Lung (tissue), 12 donors: Measurements from ENCODE around the gene PWWP2B. TPM values are rescaled to one million over a fixed set of nuclear protein-coding genes. Genes with fewer than 3 reads are reported as not detected.
A peak's percentile ranks its signal among the peaks of the same experiment; 100 is the strongest.

ENCODE experiments used
- ATAC-seq: fragments of 200-7000 bp; cut with Tn5 transposase; one replicate; pipeline ENCODE4 v1.9.1; 2020; ENCODE audit warnings: moderate number of reproducible peaks; ENCODE audit not compliant: insufficient read depth, low FRiP score
- DNase-seq, 3 donors: peaks; one replicate each; pipeline ENCODE4 v3.0.0-alpha.2; 2013 to 2017
- H3K27ac ChIP-seq, 2 donors: one replicate each; pipeline ENCODE4 v1.5.1; 2013; ENCODE audit warnings: mild to moderate bottlenecking in 2 of 2, moderate library complexity in 2 of 2, control low read depth in 1 of 2, inconsistent platforms in 1 of 2, low read depth in 1 of 2, low read length in 1 of 2
- H3K27me3 ChIP-seq, 3 donors: one replicate each; pipeline ENCODE4 v1.5.1; 2013; ENCODE audit warnings: low read length in 2 of 3; ENCODE audit not compliant: control insufficient read depth in 3 of 3, insufficient read depth in 3 of 3
- H3K36me3 ChIP-seq, 4 donors: one replicate each; pipeline ENCODE4 v1.5.1; 2013; ENCODE audit warnings: low read length in 4 of 4, mild to moderate bottlenecking in 1 of 4, moderate library complexity in 1 of 4; ENCODE audit not compliant: control insufficient read depth in 4 of 4, insufficient read depth in 4 of 4
- H3K4me1 ChIP-seq, 5 donors: one replicate each; pipeline ENCODE4 v1.5.1; 2013; ENCODE audit warnings: low read length in 5 of 5, mild to moderate bottlenecking in 2 of 5, moderate library complexity in 1 of 5; ENCODE audit not compliant: control insufficient read depth in 5 of 5, insufficient read depth in 5 of 5
- H3K4me3 ChIP-seq: one replicate; pipeline ENCODE4 v1.5.1; 2013; ENCODE audit warnings: mild to moderate bottlenecking, control low read depth, moderate library complexity
- H3K9ac ChIP-seq, 2 donors: one replicate each; pipeline ENCODE4 v1.5.1; 2013; ENCODE audit warnings: low read length in 2 of 2, control low read depth in 1 of 2; ENCODE audit not compliant: insufficient read depth in 1 of 2
- H3K9me3 ChIP-seq, 4 donors: one replicate each; pipeline ENCODE4 v1.5.1; 2013; ENCODE audit warnings: low read length in 3 of 4, mild to moderate bottlenecking in 1 of 4, moderate library complexity in 1 of 4; ENCODE audit not compliant: control insufficient read depth in 4 of 4, insufficient read depth in 3 of 4
- WGBS, 2 donors: extraction: QIAGEN DNeasy Blood & Tissue Kit; methylation state at CpG; one replicate each; pipeline ENCODE4 v1.1.7; 2013; 5-methylcytosine and 5-hydroxymethylcytosine counted together
- polyA plus RNA-seq, 2 donors: library from polyadenylated mRNA; stranded (reverse); fragments of 200-250 nt; gene quantifications; one replicate each; pipeline ENCODE4 v1.2.1, GENCODE V29; 2013
- total RNA-seq, 2 donors: library from RNA; depleted of rRNA in 1 of 2; stranded (reverse); fragments of >200 nt in 1 of 2; gene quantifications; one replicate each; pipeline ENCODE4 v1.2.1, GENCODE V29; 2014 to 2021
- TF ChIP-seq, protein P1 (sequence below): IDR thresholded peaks from 2 replicates; pipeline ENCODE4 v1.5.1; 2012; ENCODE audit warnings: mild to moderate bottlenecking; ENCODE audit errors: control extremely low read depth, extremely low read depth
- donor health status: control.
- donor health status: control.
- donor health status: Bipolar disorder and iron deficiency.
- donor health status: healthy.
- donor health status: DM: yes; HTN: yes; CAD: no.

Gene PWWP2B
- total and polyA plus RNA-seq, 4 donors: 20.1 to 33.4 (median 21.1) TPM

DNA sequence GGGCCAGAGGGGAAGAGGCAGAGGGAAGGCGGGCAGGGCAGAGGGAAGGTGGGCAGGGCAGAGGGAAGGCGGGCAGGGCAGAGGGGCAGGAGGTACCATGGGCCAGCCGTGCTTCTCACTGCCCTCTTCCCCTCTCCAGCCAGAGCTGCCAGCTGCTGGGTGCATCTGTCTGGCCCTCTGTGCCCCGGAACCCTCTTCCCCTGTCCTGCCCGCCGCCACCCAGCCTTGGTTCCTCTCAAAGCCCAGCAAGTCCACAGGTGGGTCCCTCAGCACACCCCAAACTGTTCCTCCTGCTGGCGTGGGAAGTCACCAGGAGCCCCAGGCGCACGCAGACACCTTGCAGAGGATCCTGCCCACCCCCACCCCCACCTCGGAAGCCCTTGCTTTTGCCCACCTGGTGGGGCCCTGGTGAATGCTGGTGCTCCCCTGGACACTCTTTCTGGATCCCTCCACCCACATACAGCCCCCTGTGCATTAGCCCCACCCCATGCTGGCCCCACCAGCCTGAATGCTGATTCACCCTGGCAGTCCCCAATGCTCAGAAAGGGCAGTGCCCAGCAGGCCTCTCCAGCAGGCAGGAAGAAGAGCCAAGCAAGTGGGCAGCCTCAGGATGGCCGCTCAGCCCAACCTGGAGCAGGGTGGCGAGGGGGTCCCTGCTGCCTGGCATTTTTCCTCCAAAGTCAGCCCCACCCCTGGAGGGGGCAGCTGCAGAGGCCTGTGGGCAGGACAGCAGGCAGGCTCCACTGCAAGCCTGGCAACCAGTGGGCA lies 1.9 kb upstream of the PWWP2B start:
- Histone ChIP-seq H3K36me3 (no peaks in the 10 kb centered on the region), H3K27me3 (no peaks in the 10 kb centered on the region), H3K9me3 (no peaks in the 10 kb centered on the region), H3K27ac (peak overlapping the region; percentile 84 to 92), H3K4me3 (no peak overlapping the region), H3K4me1 (peaks cover 4 to 22% (median 14%) of the 10 kb centered on the region in 5 donors), H3K9ac (no peak overlapping the region)
- ATAC-seq (no peak), DNase-seq (no peak)
- 53 to 76% methylated on average over 10 to 12 of the region's 12 CpGs for WGBS, 2 donors
- TF ChIP-seq, protein P1, sequence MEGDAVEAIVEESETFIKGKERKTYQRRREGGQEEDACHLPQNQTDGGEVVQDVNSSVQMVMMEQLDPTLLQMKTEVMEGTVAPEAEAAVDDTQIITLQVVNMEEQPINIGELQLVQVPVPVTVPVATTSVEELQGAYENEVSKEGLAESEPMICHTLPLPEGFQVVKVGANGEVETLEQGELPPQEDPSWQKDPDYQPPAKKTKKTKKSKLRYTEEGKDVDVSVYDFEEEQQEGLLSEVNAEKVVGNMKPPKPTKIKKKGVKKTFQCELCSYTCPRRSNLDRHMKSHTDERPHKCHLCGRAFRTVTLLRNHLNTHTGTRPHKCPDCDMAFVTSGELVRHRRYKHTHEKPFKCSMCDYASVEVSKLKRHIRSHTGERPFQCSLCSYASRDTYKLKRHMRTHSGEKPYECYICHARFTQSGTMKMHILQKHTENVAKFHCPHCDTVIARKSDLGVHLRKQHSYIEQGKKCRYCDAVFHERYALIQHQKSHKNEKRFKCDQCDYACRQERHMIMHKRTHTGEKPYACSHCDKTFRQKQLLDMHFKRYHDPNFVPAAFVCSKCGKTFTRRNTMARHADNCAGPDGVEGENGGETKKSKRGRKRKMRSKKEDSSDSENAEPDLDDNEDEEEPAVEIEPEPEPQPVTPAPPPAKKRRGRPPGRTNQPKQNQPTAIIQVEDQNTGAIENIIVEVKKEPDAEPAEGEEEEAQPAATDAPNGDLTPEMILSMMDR: no peak

DNA sequence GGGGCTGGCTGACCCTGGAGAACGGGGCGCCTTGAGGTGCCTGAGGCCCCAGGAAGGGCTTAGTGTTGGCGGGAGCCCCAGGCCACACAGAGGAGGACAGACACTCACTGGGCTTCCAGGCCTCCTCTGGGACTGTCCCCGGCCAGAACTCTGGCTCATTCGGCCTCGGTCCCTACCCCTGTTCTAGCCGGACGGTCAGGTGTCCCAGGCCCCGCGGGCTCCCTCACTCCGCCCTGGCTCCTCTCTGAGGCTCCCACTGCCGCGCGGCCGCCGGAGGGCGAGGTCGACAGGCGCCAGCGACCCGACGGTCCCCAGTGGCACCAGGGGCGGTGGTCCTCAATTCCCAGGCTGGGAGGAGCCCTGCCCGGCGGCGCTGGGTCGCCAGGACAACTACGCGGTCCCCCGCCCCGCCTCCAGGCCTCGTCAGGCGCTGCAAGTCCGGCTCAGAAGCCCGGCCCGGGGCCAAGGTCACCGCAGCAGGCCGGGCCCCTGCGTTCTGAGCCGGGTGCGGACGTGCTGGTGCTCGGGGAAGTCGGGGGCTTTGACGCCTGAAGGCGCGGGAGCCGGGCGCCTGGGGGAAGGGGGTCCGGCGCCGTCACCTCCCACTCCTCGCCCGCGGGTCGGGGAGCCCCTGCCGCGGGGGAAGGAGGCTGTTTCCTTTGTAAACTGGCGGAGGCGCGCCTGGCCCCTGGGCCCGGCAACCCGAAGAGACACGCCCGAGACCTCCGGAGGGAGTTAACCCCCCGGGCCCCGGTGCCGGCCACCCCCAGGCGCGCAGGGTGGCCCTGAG lies 1.1 kb upstream of the PWWP2B start:
- H3K9me3 ChIP-seq: no peaks in the 10 kb centered on the region
- 7 to 8% methylated on average over 52 to 71 of the region's 71 CpGs for WGBS, 2 donors
- peak overlapping the region; percentile 8 for H3K4me3 ChIP-seq
- H3K36me3 ChIP-seq: no peaks in the 10 kb centered on the region
- peak overlapping the region; percentile 84 to 92 for H3K27ac ChIP-seq
- ATAC-seq (no peak), DNase-seq (peak; percentile 49 to 69 (median 69))
- TF ChIP-seq, protein P1: no peak
- H3K9ac ChIP-seq: no peak overlapping the region
- no peaks in the 10 kb centered on the region for H3K27me3 ChIP-seq
- H3K4me1 ChIP-seq: peaks cover 5 to 29% (median 22%) of the 10 kb centered on the region in 5 donors

DNA sequence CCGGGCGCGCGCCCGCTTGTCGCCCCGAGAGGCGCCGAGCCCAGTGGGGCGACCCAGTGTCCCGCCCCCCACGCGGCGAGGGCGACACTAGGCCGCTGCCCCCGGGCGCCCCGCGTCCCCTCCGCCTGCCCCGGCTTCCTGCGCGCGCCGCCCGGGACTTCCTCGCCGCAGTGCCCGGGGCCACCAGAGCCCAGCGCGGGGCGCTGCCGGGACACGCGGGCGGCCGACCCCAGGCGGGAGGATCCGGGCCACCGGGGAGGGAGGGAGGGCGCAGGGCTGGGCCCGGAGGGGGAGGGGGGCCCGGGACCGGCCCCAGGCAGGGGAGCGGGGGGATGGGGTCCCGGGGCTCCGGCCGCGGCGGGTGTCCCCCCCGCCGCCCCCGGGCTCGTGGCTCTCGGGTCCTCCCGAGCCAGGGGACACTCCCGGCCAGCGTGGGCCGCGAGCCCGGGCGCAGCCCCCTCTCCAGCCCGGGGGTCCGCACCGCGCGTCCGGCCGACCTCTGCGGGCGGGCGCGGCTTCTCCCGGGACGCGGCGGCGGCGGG lies 435 bp upstream of the PWWP2B start:
- H3K27me3 ChIP-seq: no peaks in the 10 kb centered on the region
- H3K9ac ChIP-seq: no peak overlapping the region
- WGBS, 2 donors: 0 to 1% methylated on average over 30 to 80 of the region's 80 CpGs
- peak overlapping the region; percentile 33 for H3K4me3 ChIP-seq
- peak; percentile 70 to 79 (median 78) for DNase-seq
- peaks cover 5 to 36% (median 26%) of the 10 kb centered on the region in 5 donors for H3K4me1 ChIP-seq
- H3K27ac ChIP-seq: peak overlapping the region; percentile 84 to 92
- H3K36me3 ChIP-seq: no peaks in the 10 kb centered on the region
- H3K9me3 ChIP-seq: no peaks in the 10 kb centered on the region
- ATAC-seq: peak; percentile 36
- TF ChIP-seq, protein P1: peak; percentile 5
